Measurements from ENCODE around the gene SFSWAP. TPM values are rescaled to one million over a fixed set of nuclear protein-coding genes. Genes with fewer than 3 reads are reported as not detected.

Gene SFSWAP
- total and polyA plus RNA-seq, 2 of the 8 experiments (the other 6 are each of a cell fraction or from before 2014, with no cell fraction given), result 36.5 to 49.5 TPM

DNA sequence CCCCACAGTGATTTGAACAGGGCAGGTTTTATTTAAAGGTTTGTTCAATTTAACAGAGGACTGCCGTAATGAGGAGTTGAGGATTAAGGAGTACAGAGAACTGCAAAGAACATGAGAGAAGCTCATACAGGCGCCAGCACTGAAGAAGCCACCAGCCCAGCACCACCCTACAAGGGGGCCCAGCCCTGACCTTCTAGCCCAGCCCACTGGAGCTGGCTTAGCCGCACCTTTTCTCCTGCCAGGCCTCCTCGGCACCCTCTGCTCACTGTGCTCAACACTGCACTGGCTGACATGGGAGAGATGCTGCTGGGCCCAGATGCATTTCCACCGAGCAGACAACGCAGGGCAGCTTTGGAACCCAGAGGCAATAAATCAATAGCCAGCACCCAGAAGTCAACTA lies 36.5 kb upstream of the SFSWAP start:
- H3K18ac ChIP-seq (ENCODE audit: extremely low read depth, low read length), result no peak overlapping the region
- no peak overlapping the region for H2BK12ac ChIP-seq (ENCODE audit: low read depth, low read length)
- no peak overlapping the region for H3K23ac ChIP-seq (ENCODE audit: insufficient read length)
- H3K14ac ChIP-seq (ENCODE audit: insufficient read length), result no peak overlapping the region
- H2BK20ac ChIP-seq (ENCODE audit: low read length), result no peak overlapping the region
- H2AFZ ChIP-seq (ENCODE audit: low read length), result no peak overlapping the region
- H2BK15ac ChIP-seq (ENCODE audit: low read length), result no peak overlapping the region
- H2AK5ac ChIP-seq (ENCODE audit: low read depth, low read length), result no peak overlapping the region
- no peak for DNase-seq (ENCODE audit: low read depth in 1 of 2, low spot score in 2 of 2)
- H3K36me3 ChIP-seq (ENCODE audit: control insufficient read depth in 2 of 4, insufficient read depth in 4 of 4, low read length in 3 of 4), result no peaks in the 10 kb centered on the region
- FAIRE-seq, result no peak
- no peak overlapping the region for H4K91ac ChIP-seq (replicated peaks; ENCODE audit: insufficient read length, low read length)
- no peaks in the 10 kb centered on the region for H4K20me1 ChIP-seq (replicated peaks in 1 of 2; ENCODE audit: control insufficient read depth in 1 of 2, insufficient read depth in 2 of 2, low read length in 2 of 2)
- no peaks in the 10 kb centered on the region for H3K79me1 ChIP-seq (ENCODE audit: low read depth, low read length)
- H4K8ac ChIP-seq (ENCODE audit: extremely low read depth, insufficient read depth, low read length), result no peak overlapping the region
- no peak overlapping the region for H3K56ac ChIP-seq (replicated peaks; ENCODE audit: insufficient read length, low read depth, low read length)
- no peaks in the 10 kb centered on the region for H3K27me3 ChIP-seq (replicated peaks in 1 of 4; ENCODE audit: control insufficient read depth in 3 of 4, extremely low read depth in 1 of 4, insufficient read depth in 3 of 4, low read length in 3 of 4)
- no peak overlapping the region for H3K4ac ChIP-seq (replicated peaks; ENCODE audit: insufficient read length, low read depth, low read length)
- ChIA-PET POLR2A (ENCODE audit: partially characterized antibody) (no interaction called here), CTCF (ENCODE audit: partially characterized antibody) (interaction anchor here (1.1 kb wide), 1 partner anchor 18 kb away, joined by 3 read pairs; no protein-coding TSS in a partner anchor)
- TF ChIP-seq CBX8 (IDR thresholded peaks at IDR 0.05; ENCODE audit: borderline replicate concordance, low read depth, low read length) (no peak), ASH2L (IDR thresholded peaks at IDR 0.05; ENCODE audit: low read length) (no peak), TAF7 (optimal IDR thresholded peaks at IDR 0.05; ENCODE audit: borderline replicate concordance, low read depth, low read length) (no peak)
- no peak overlapping the region for H2BK5ac ChIP-seq (ENCODE audit: low read depth, low read length)
- no peaks in the 10 kb centered on the region for H3K79me2 ChIP-seq (ENCODE audit: control insufficient read depth in 1 of 2, insufficient read depth in 2 of 2, low read length in 2 of 2)
- no peaks in the 10 kb centered on the region for H3K23me2 ChIP-seq (ENCODE audit: low read depth, low read length)
- no peak overlapping the region for H2BK120ac ChIP-seq (replicated peaks; ENCODE audit: low read depth, low read length)
- H3K4me1 ChIP-seq (replicated peaks in 1 of 4; ENCODE audit: control insufficient read depth in 3 of 4, insufficient read depth in 4 of 4, low read length in 3 of 4), result no peaks in the 10 kb centered on the region
- H3K4me3 ChIP-seq (ENCODE audit: extremely low read depth in 1 of 4, insufficient read depth in 2 of 4, low read depth in 3 of 4, low read length in 4 of 4), result no peak overlapping the region
- H3K27ac ChIP-seq (ENCODE audit: low read depth, low read length), result no peak overlapping the region
- H3K4me2 ChIP-seq (ENCODE audit: insufficient read depth in 1 of 2, low read depth in 2 of 2, low read length in 2 of 2), result no peak overlapping the region
- no peak overlapping the region for H4K5ac ChIP-seq (ENCODE audit: insufficient read length, low read depth, low read length)
- H3K9me3 ChIP-seq (ENCODE audit: insufficient read depth in 2 of 2, low read depth in 1 of 2, low read length in 1 of 2), result peaks cover 0 to 3% of the 10 kb centered on the region in 2 experiments; a peak in 1 of 4 replicates
- 87% methylated on average over 6 of the region's 6 CpGs; no CpG with 5 or more reads in 1 of the 2 experiments for WGBS, 2 experiments (ENCODE audit: extremely low coverage in 1 of 2, insufficient coverage in 1 of 2, insufficient read length in 1 of 2, insufficient replicate concordance in 2 of 2, low coverage in 1 of 2, low lambda C conversion rate in 2 of 2, missing lambda C conversion rate in 1 of 2)
- H3K9ac ChIP-seq (replicated peaks in 1 of 4; ENCODE audit: extremely low read depth in 1 of 4, low read depth in 3 of 4, low read length in 3 of 4), result no peak overlapping the region
